Sigmoid colon (tissue), 7 donors: ENCODE data around the gene EFCAB12. TPM values are rescaled to one million over a fixed set of nuclear protein-coding genes. Genes with fewer than 3 reads are reported as not detected.

Experiments used
- DNase-seq: peaks from one replicate; pipeline ENCODE4 v3.0.0-alpha.2; 2019
- H3K27ac ChIP-seq, 4 donors: fragments of 200-600 bp; sonication (generic); one replicate each; pipeline ENCODE4 v1.5.1; 2016 to 2019; ENCODE audit warnings: mild to moderate bottlenecking in 1 of 4
- H3K27me3 ChIP-seq, 3 donors: fragments of 200-600 bp; sonication (generic); one replicate each; pipeline ENCODE4 v1.5.1; 2019; ENCODE audit warnings: mild to moderate bottlenecking in 1 of 3
- H3K36me3 ChIP-seq, 4 donors: fragments of 200-600 bp; sonication (generic); one replicate each; pipeline ENCODE4 v1.5.1; 2016 to 2019
- H3K4me1 ChIP-seq, 4 donors: fragments of 200-600 bp; sonication (generic); one replicate each; pipeline ENCODE4 v1.5.1; 2017 to 2019
- H3K4me3 ChIP-seq, 4 donors: fragments of 200-600 bp; sonication (generic); one replicate each; pipeline ENCODE4 v1.5.1; 2017 to 2019; ENCODE audit warnings: mild to moderate bottlenecking in 2 of 4, moderate library complexity in 1 of 4
- H3K9me3 ChIP-seq, 4 donors: fragments of 200-600 bp in 3 of 4; sonication (generic) in 3 of 4; one replicate each; pipeline versions ENCODE4 v1.5.1 to v1.6.1; 2013 to 2019
- EP300 ChIP-seq, 4 donors: sonication (generic); formaldehyde crosslinking; IDR thresholded peaks; one replicate each; pipeline ENCODE4 v1.6.1; 2017; ENCODE audit warnings: antibody characterized with exemption in 4 of 4
- POLR2A ChIP-seq, 2 donors: fragments of 450-650 bp; IDR thresholded peaks; one replicate each; pipeline ENCODE4 v1.6.1; 2016; ENCODE audit warnings: antibody characterized with exemption in 2 of 2, mild to moderate bottlenecking in 2 of 2, moderate library complexity in 2 of 2
- POLR2AphosphoS5 ChIP-seq, 4 donors: sonication (generic); formaldehyde crosslinking; IDR thresholded peaks; one replicate each; pipeline ENCODE4 v1.6.1; 2017; ENCODE audit warnings: antibody characterized with exemption in 4 of 4
- WGBS, 2 donors: extraction: QIAGEN DNeasy Blood & Tissue Kit; methylation state at CpG; one replicate each; pipeline ENCODE4 v1.1.7; 2013; 5-methylcytosine and 5-hydroxymethylcytosine counted together
- intact Hi-C: fragments of 100-400 bp; cut with DNase I; formaldehyde crosslinking; loops from one replicate; pipeline ENCODE4 v1.15.1; 2023
- polyA plus RNA-seq, 3 donors: library from polyadenylated mRNA; stranded (reverse); fragments of 200-250 nt; gene quantifications; one replicate each; pipeline ENCODE4 v1.2.3, GENCODE V29; 2013
- total RNA-seq, 4 donors: library from RNA; depleted of rRNA; stranded (reverse); fragments of >200 nt; gene quantifications; one replicate each; pipeline ENCODE4 v1.1.0, GENCODE V29; 2016
- TF ChIP-seq, protein P1 (sequence below), 4 experiments: fragments of 450-650 bp in 3 of 4; fragments of 200-600 bp in 1 of 4; IDR thresholded peaks; one replicate each; pipeline ENCODE4 v1.5.1; 2016 to 2019; ENCODE audit warnings: antibody characterized with exemption in 4 of 4, mild to moderate bottlenecking in 3 of 4, moderate library complexity in 2 of 4
- donor health status: healthy with polysubstance abuse.
- donor health status: Bipolar disorder and iron deficiency.
- donor health status: healthy.

EFCAB12 gene
- total and polyA plus RNA-seq, 7 donors: 0.36 to 0.46 (median 0.38) TPM; not detected in 4

DNA sequence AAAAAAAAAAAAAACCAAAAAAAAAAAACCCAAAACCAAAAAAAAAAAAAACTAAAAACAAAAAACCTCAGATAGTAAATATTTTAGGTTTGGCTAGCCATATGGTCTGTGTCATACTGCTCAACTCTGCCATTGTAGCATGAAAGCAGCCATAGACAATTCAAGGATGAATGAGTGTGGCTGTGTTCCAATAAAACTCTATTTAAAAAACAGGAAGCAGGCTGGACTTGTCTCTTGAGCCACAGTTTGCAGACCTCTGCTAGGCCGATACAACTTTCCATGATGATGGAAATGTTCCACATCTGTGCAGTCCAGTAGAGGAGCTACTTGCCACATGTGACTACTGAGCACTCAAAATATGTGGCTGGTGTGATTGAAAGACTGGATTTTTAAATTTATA lies 11.1 kb downstream of the EFCAB12 start:
- no peak overlapping the region for H3K4me3 ChIP-seq
- no peak for TF ChIP-seq POLR2AphosphoS5 (IDR thresholded peaks at IDR 0.05)
- TF ChIP-seq EP300 (IDR thresholded peaks at IDR 0.05): no peak
- TF ChIP-seq POLR2A (IDR thresholded peaks at IDR 0.05): no peak
- TF ChIP-seq, protein P1, sequence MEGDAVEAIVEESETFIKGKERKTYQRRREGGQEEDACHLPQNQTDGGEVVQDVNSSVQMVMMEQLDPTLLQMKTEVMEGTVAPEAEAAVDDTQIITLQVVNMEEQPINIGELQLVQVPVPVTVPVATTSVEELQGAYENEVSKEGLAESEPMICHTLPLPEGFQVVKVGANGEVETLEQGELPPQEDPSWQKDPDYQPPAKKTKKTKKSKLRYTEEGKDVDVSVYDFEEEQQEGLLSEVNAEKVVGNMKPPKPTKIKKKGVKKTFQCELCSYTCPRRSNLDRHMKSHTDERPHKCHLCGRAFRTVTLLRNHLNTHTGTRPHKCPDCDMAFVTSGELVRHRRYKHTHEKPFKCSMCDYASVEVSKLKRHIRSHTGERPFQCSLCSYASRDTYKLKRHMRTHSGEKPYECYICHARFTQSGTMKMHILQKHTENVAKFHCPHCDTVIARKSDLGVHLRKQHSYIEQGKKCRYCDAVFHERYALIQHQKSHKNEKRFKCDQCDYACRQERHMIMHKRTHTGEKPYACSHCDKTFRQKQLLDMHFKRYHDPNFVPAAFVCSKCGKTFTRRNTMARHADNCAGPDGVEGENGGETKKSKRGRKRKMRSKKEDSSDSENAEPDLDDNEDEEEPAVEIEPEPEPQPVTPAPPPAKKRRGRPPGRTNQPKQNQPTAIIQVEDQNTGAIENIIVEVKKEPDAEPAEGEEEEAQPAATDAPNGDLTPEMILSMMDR (IDR thresholded peaks at IDR 0.05): no peak
- DNase-seq: no peak
- H3K9me3 ChIP-seq: no peaks in the 10 kb centered on the region
- intact Hi-C loops: no loop called here
- H3K36me3 ChIP-seq: no peaks in the 10 kb centered on the region
- H3K27me3 ChIP-seq: no peaks in the 10 kb centered on the region
- 68 to 76% methylated on average over 1 of the region's 1 CpG for WGBS, 2 donors
- no peaks in the 10 kb centered on the region for H3K4me1 ChIP-seq
- peak overlapping the region in 3 of 4 donors; percentile 13 to 40 (median 32) for H3K27ac ChIP-seq

DNA sequence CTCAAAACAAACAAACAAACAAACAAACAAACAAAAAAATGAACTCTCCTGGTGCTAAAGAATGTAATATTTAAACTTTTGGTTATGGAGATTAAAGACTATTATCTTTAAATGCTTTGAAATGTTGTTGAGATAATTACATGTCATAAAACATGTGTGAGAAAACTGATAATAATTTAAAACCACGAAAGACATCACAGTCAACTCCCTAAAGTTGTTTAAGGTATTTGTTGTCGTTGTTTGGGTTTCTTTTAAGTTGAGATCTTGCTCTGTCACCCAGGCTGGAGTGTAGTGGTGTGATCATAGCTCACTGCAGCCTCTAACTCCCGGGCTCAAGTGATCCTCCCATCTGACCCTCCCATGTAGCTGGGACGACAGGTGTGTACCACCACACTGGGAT lies 12.0 kb downstream of the EFCAB12 start:
- intact Hi-C loops: no loop called here
- WGBS, 2 donors: 63 to 87% methylated on average over 4 of the region's 4 CpGs
- no peak for DNase-seq
- no peak overlapping the region for H3K4me3 ChIP-seq
- H3K27ac ChIP-seq: no peak overlapping the region
- no peaks in the 10 kb centered on the region for H3K4me1 ChIP-seq
- H3K27me3 ChIP-seq: no peaks in the 10 kb centered on the region
- no peaks in the 10 kb centered on the region for H3K9me3 ChIP-seq
- TF ChIP-seq POLR2A (IDR thresholded peaks at IDR 0.05) (no peak), EP300 (IDR thresholded peaks at IDR 0.05) (no peak), POLR2AphosphoS5 (IDR thresholded peaks at IDR 0.05) (no peak)
- TF ChIP-seq, protein P1 (IDR thresholded peaks at IDR 0.05): no peak
- H3K36me3 ChIP-seq: no peaks in the 10 kb centered on the region

- H3K36me3 ChIP-seq: no peaks in the 10 kb centered on the region
- intact Hi-C loops: no loop called here
- no peaks in the 10 kb centered on the region for H3K9me3 ChIP-seq
- H3K27me3 ChIP-seq: no peaks in the 10 kb centered on the region
- no peak overlapping the region for H3K4me3 ChIP-seq
- DNase-seq: no peak
- no peak for TF ChIP-seq EP300 (IDR thresholded peaks at IDR 0.05)
- no peak for TF ChIP-seq POLR2AphosphoS5 (IDR thresholded peaks at IDR 0.05)
- TF ChIP-seq POLR2A (IDR thresholded peaks at IDR 0.05): no peak
- TF ChIP-seq, protein P1 (IDR thresholded peaks at IDR 0.05): no peak
- H3K4me1 ChIP-seq: no peaks in the 10 kb centered on the region
- WGBS, 2 donors: 85 to 89% methylated on average over 6 of the region's 6 CpGs
- H3K27ac ChIP-seq: no peak overlapping the region
Observed at GRCh38 chr3:129415830-129416229, 12.6 kb downstream of the EFCAB12 start.

- Histone ChIP-seq H3K9me3 (no peaks in the 10 kb centered on the region), H3K27me3 (no peaks in the 10 kb centered on the region), H3K4me3 (no peak overlapping the region), H3K4me1 (no peaks in the 10 kb centered on the region), H3K27ac (no peak overlapping the region), H3K36me3 (no peaks in the 10 kb centered on the region)
- 82 to 91% methylated on average over 3 of the region's 3 CpGs for WGBS, 2 donors
- DNase-seq: no peak
- TF ChIP-seq EP300 (IDR thresholded peaks at IDR 0.05) (no peak), POLR2A (IDR thresholded peaks at IDR 0.05) (no peak), POLR2AphosphoS5 (IDR thresholded peaks at IDR 0.05) (no peak)
- TF ChIP-seq, protein P1 (IDR thresholded peaks at IDR 0.05): no peak
- intact Hi-C loops: no loop called here
Observed at GRCh38 chr3:129415378-129415777, 13.1 kb downstream of the EFCAB12 start.
